GM12878 (cell line): ENCODE results near the gene BMAL1. TPM values are rescaled to one million over a fixed set of nuclear protein-coding genes. Genes with fewer than 3 reads are reported as not detected.

ENCODE experiments used
- ATAC-seq: fragments of 200-7000 bp; cut with Tn5 transposase; 3 replicates; pipeline ENCODE4 v1.9.1; 2020; ENCODE audit warnings: mild to moderate bottlenecking, moderate library complexity
- BruUV-seq: library from RNA; stranded (reverse); fragments of 400-500 nt; replicated peaks from 2 replicates; lab custom pipeline; 2021; lab: Mats Ljungman, UMichigan
- CTCF ChIA-PET: fragments of 300-600 bp; sonication (Branson Sonifier 250); formaldehyde crosslinking; extraction: SDS; loops from one replicate; lab custom pipeline; 2021; ENCODE audit warnings: inconsistent platforms; lab: Yijun Ruan, JAX
- POLR2A ChIA-PET: fragments of 350-600 bp; formaldehyde crosslinking; extraction: SDS; loops from one replicate; lab custom pipeline; 2021; ENCODE audit warnings: inconsistent platforms; lab: Charles Lee
- RAD21 ChIA-PET: fragments of 300-600 bp; sonication (Branson Sonifier 250); formaldehyde crosslinking; loops from one replicate; lab custom pipeline; 2023; ENCODE audit warnings: antibody characterized with exemption; ENCODE audit not compliant: unreplicated experiment; lab: Charles Lee
- SMC1A ChIA-PET: fragments of 300-600 bp; sonication (Branson Sonifier 250); formaldehyde crosslinking; loops from one replicate; lab custom pipeline; 2023; ENCODE audit not compliant: unreplicated experiment, uncharacterized antibody; lab: Charles Lee
- DNase-seq: peaks from one replicate; pipeline ENCODE4 v3.0.0-alpha.2; 2011; ENCODE audit warnings: low read depth, low spot score
- FAIRE-seq: peaks from 3 replicates; lab custom pipeline; 2011; peaks lifted over from hg19 to GRCh38; lab: Jason Lieb, UNC
- H2AFZ ChIP-seq: 2 replicates; pipeline ENCODE4 v1.6.0; 2011; ENCODE audit warnings: low read depth, low read length, control low read depth; ENCODE audit not compliant: control insufficient read depth
- H3K27ac ChIP-seq: 2 replicates; pipeline ENCODE4 v1.5.1; 2011; ENCODE audit warnings: control low read depth; ENCODE audit not compliant: control insufficient read depth, insufficient read depth
- H3K27me3 ChIP-seq, 2 experiments: replicated peaks in 1 of 2; 2 replicates each; pipeline versions ENCODE4 v1.6.0 to v1.6.1; 2011; ENCODE audit warnings: low read length in 1 of 2; ENCODE audit not compliant: control insufficient read depth in 2 of 2, insufficient read depth in 2 of 2
- H3K36me3 ChIP-seq, 2 experiments: 2 replicates each; pipeline ENCODE4 v1.5.1; 2011; ENCODE audit warnings: low read length in 1 of 2; ENCODE audit not compliant: control insufficient read depth in 2 of 2, insufficient read depth in 2 of 2
- H3K4me1 ChIP-seq: 2 replicates; pipeline ENCODE4 v1.6.1; 2011; ENCODE audit warnings: mild to moderate bottlenecking, low read length, moderate library complexity, mixed read lengths; ENCODE audit not compliant: control insufficient read depth, insufficient read depth
- H3K4me2 ChIP-seq: 2 replicates; pipeline ENCODE4 v1.6.0; 2011; ENCODE audit warnings: control low read depth; ENCODE audit not compliant: control insufficient read depth, insufficient read depth
- H3K4me3 ChIP-seq: fragments of 200-600 bp; sonication (generic); 2 replicates; pipeline ENCODE4 v1.5.1; 2016
- H3K79me2 ChIP-seq: 2 replicates; pipeline ENCODE4 v1.6.0; 2011; ENCODE audit warnings: low read length; ENCODE audit not compliant: control insufficient read depth, insufficient read depth
- H3K9ac ChIP-seq: 2 replicates; pipeline ENCODE4 v1.8.0; 2011; ENCODE audit warnings: low read length, control low read depth, mixed read lengths; ENCODE audit not compliant: control insufficient read depth, insufficient read depth
- H3K9me3 ChIP-seq: replicated peaks from 3 replicates; pipeline ENCODE4 v1.5.1; 2011; ENCODE audit warnings: mild to moderate bottlenecking, low read length; ENCODE audit not compliant: control insufficient read depth, insufficient read depth
- H4K20me1 ChIP-seq: 2 replicates; pipeline ENCODE4 v1.6.0; 2011; ENCODE audit not compliant: control insufficient read depth, insufficient read depth
- CEBPB ChIP-seq, 2 experiments: fragments of 150-350 bp in 1 of 2; IDR thresholded peaks; 2 replicates each; pipeline ENCODE4 v1.6.1; 2012 to 2014; ENCODE audit warnings: low read depth in 2 of 2, low read length in 2 of 2, borderline replicate concordance in 1 of 2, inconsistent platforms in 1 of 2
- CHD1 ChIP-seq: IDR thresholded peaks from 2 replicates; pipeline ENCODE4 v1.6.1; 2012; ENCODE audit warnings: low read depth, low read length, improper control_type of control experiment
- IRF5 ChIP-seq: fragments of 450-650 bp; IDR thresholded peaks from 2 replicates; pipeline ENCODE4 v1.6.1; 2017; ENCODE audit warnings: borderline replicate concordance
- KLF5 ChIP-seq: fragments of 450-650 bp; IDR thresholded peaks from 2 replicates; pipeline ENCODE4 v1.6.1; 2014; ENCODE audit warnings: mild to moderate bottlenecking; ENCODE audit not compliant: partially characterized antibody
- PRDM15 ChIP-seq: fragments of 450-650 bp; formaldehyde crosslinking; IDR thresholded peaks from 2 replicates; pipeline ENCODE4 v1.4.0; 2020; ENCODE audit warnings: mild to moderate bottlenecking, moderate library complexity
- SIX5 ChIP-seq: IDR thresholded peaks from 2 replicates; pipeline ENCODE4 v1.6.1; 2011; ENCODE audit warnings: mild to moderate bottlenecking, low read depth, low read length, moderate library complexity; ENCODE audit not compliant: severe bottlenecking
- SREBF2 ChIP-seq: IDR thresholded peaks from 2 replicates; pipeline ENCODE4 v1.6.1; 2012; ENCODE audit warnings: mild to moderate bottlenecking, low read length
- ZBTB4 ChIP-seq: fragments of 450-650 bp; formaldehyde crosslinking; IDR thresholded peaks from 2 replicates; pipeline ENCODE4 v1.4.0; 2022; ENCODE audit warnings: mild to moderate bottlenecking, moderate library complexity
- WGBS: methylation state at CpG from one replicate; pipeline ENCODE4 v1.1.6; 2016; ENCODE audit warnings: low lambda C conversion rate; ENCODE audit not compliant: insufficient replicate concordance, insufficient coverage; ENCODE audit errors: missing lambda C conversion rate; 5-methylcytosine and 5-hydroxymethylcytosine counted together
- in situ Hi-C: fragments of 300-500 bp; cut with MboI; formaldehyde crosslinking; loops from 9 replicates; pipeline ENCODE4 v1.14.3; 2018; ENCODE audit warnings: mixed read lengths
- intact Hi-C: fragments of 100-400 bp; cut with micrococcal nuclease; formaldehyde crosslinking; loops from one replicate; pipeline ENCODE4 v1.14.2; 2022; ENCODE audit not compliant: unreplicated experiment
- polyA plus RNA-seq, 11 experiments: library from polyadenylated mRNA; depleted of rRNA in 4 of 11; unstranded in 6 of 11; stranded (reverse) in 5 of 11; fragments of >200 nt; fragmentation: Nextera tagmentation in 4 of 11; fragmentation: Illumina TruSeq in 1 of 11; extraction: Ambion mirVana in 4 of 11; extraction: Trizol in 1 of 11; gene quantifications; 1 replicate in 1 of 11; 2 replicates in 10 of 11; pipeline versions ENCODE4 v1.2.1 to v1.2.3, GENCODE V29; 2011 to 2016; ENCODE audit warnings: inconsistent platforms in 2 of 11, missing spikeins in 2 of 11, low read depth in 1 of 11
- total RNA-seq, 4 experiments: library from RNA; depleted of rRNA in 3 of 4; stranded (reverse); fragments of >200 nt in 3 of 4; fragmentation: Illumina TruSeq in 1 of 4; extraction: Trizol in 1 of 4; gene quantifications; 2 replicates each; pipeline versions ENCODE4 v1.2.1 to v1.2.3, GENCODE V29; 2013 to 2021
- TF ChIP-seq, protein P1 (sequence below): fragments of 450-650 bp; IDR thresholded peaks from 2 replicates; pipeline ENCODE4 v1.6.1; 2017; ENCODE audit warnings: mild to moderate bottlenecking
- TF ChIP-seq, protein P2 (sequence below): IDR thresholded peaks from 2 replicates; pipeline ENCODE4 v1.6.1; 2012; ENCODE audit warnings: low read depth, low read length, improper control_type of control experiment

Gene BMAL1
- total and polyA plus RNA-seq, 10 of the 15 experiments (the other 5 are each of a cell fraction or from before 2014, with no cell fraction given) = 3.5 to 40.6 (median 13.6) TPM

DNA sequence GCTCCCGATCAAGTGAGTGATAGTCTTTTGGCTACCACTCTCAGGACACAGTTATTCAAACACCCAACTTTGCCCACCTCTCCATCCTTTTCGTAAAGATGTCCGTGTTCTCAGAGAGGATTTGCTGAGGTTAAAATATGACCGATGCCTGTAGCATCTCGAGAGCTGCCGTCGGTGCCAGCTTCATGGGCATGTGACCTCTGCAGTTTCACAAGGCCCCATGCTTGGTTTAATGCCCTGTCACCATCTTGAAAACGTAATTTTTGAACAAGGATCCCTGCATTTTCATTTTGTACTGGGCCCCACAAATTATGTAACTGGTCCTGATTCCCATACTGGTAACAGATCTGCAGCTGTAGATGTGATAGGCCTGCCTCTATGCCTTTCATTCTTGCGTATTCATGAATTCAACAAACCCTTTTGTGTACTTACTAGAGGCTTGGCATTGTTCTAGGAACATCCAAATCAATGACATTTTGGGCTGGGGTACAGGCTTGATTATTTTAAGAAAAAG lies 85.1 kb downstream of the BMAL1 start (continued):
- no peak for TF ChIP-seq CHD1
- TF ChIP-seq, protein P1, sequence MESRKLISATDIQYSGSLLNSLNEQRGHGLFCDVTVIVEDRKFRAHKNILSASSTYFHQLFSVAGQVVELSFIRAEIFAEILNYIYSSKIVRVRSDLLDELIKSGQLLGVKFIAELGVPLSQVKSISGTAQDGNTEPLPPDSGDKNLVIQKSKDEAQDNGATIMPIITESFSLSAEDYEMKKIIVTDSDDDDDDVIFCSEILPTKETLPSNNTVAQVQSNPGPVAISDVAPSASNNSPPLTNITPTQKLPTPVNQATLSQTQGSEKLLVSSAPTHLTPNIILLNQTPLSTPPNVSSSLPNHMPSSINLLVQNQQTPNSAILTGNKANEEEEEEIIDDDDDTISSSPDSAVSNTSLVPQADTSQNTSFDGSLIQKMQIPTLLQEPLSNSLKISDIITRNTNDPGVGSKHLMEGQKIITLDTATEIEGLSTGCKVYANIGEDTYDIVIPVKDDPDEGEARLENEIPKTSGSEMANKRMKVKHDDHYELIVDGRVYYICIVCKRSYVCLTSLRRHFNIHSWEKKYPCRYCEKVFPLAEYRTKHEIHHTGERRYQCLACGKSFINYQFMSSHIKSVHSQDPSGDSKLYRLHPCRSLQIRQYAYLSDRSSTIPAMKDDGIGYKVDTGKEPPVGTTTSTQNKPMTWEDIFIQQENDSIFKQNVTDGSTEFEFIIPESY = no peak
- TF ChIP-seq SIX5 = no peak
- TF ChIP-seq, protein P2, sequence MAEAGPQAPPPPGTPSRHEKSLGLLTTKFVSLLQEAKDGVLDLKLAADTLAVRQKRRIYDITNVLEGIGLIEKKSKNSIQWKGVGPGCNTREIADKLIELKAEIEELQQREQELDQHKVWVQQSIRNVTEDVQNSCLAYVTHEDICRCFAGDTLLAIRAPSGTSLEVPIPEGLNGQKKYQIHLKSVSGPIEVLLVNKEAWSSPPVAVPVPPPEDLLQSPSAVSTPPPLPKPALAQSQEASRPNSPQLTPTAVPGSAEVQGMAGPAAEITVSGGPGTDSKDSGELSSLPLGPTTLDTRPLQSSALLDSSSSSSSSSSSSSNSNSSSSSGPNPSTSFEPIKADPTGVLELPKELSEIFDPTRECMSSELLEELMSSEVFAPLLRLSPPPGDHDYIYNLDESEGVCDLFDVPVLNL = no peak
- no peak for TF ChIP-seq ZBTB4 (CRISPR knock-in tag)

DNA sequence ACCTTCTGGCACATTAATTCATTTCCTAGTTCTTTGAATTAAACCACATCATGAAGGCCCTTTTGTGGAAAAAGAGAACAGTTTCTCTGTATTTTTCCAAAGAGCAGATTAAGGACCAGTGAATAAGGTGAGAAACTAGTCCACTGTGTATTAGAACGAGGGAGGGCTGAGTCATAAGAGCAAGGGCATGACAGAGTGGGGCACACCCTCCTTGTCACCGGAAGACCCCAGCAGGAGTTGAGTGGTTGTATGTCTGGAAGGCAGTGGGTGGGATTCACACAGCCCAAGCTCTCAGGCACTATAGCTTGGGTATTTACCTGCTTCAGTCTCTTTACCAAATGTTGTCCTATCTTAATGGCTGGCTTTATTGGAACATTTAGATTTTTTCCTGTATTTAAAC lies 86.8 kb downstream of the BMAL1 start:
- FAIRE-seq (no peak), ATAC-seq (no peak), DNase-seq (no peak)
- Histone ChIP-seq H3K4me1 (no peaks in the 10 kb centered on the region), H3K27ac (no peak overlapping the region), H3K36me3 (peaks cover 12 to 15% of the 10 kb centered on the region in 2 experiments), H3K27me3 (no peaks in the 10 kb centered on the region), H2AFZ (no peak overlapping the region), H3K79me2 (no peaks in the 10 kb centered on the region), H3K4me3 (no peak overlapping the region), H3K9me3 (no peaks in the 10 kb centered on the region), H4K20me1 (no peaks in the 10 kb centered on the region), H3K9ac (no peak overlapping the region), H3K4me2 (no peak overlapping the region)
- in situ Hi-C loops = no loop called here
- 35% methylated on average over 2 of the region's 2 CpGs for WGBS
- SMC1A ChIA-PET = interaction anchor here (1.8 kb wide), 1 partner anchor 18 kb away, joined by 4 read pairs; no protein-coding TSS in a partner anchor
- intact Hi-C loops = no loop called here
- no TSS peak for BruUV-seq
- RAD21 ChIA-PET = no interaction called here
- POLR2A ChIA-PET = no interaction called here
- CTCF ChIA-PET = interaction anchor here (1.0 kb wide), 1 partner anchor 171 kb away, joined by 3 read pairs; no protein-coding TSS in a partner anchor
- TF ChIP-seq SREBF2 = no peak
- no peak for TF ChIP-seq CEBPB (IDR thresholded peaks at IDR 0.05; ENCODE audit: borderline replicate concordance in 1 of 2, low read depth in 2 of 2, low read length in 2 of 2)
- TF ChIP-seq IRF5 = no peak
- TF ChIP-seq PRDM15 = no peak
- TF ChIP-seq KLF5 = no peak
